Type B pancreatic cell (in vitro differentiated cells): Measurements from ENCODE around the gene CD300E. TPM values are rescaled to one million over a fixed set of nuclear protein-coding genes. Genes with fewer than 3 reads are reported as not detected.

Experiments used
- DNase-seq: peaks from one replicate; pipeline ENCODE4 v3.0.0; 2021; ENCODE audit warnings: mixed read lengths; ENCODE audit not compliant: unreplicated experiment; ENCODE audit errors: extremely low spot score
- H3K27ac Mint-ChIP-seq: 2 replicates; pipeline ENCODE4 v1.8.0; 2021; ENCODE audit warnings: mild to moderate bottlenecking, mixed read lengths
- H3K27me3 Mint-ChIP-seq: 2 replicates; pipeline ENCODE4 v1.8.0; 2021; ENCODE audit warnings: mixed read lengths
- H3K36me3 Mint-ChIP-seq: 2 replicates; pipeline ENCODE4 v1.8.0; 2021; ENCODE audit warnings: mixed read lengths
- H3K4me1 Mint-ChIP-seq: one replicate; pipeline ENCODE4 v1.8.0; 2021; ENCODE audit warnings: mixed read lengths; ENCODE audit not compliant: unreplicated experiment
- H3K4me3 Mint-ChIP-seq: 2 replicates; pipeline ENCODE4 v1.8.0; 2021; ENCODE audit warnings: mild to moderate bottlenecking, mixed read lengths
- H3K9me3 Mint-ChIP-seq: 2 replicates; pipeline ENCODE4 v1.8.0; 2021; ENCODE audit warnings: mixed read lengths
- CTCF ChIP-seq: fragments of 200-600 bp; sonication (generic); conservative IDR thresholded peaks from 2 replicates; pipeline ENCODE4 v1.5.0; 2021; ENCODE audit warnings: antibody characterized with exemption, mild to moderate bottlenecking
- total RNA-seq: library from RNA; stranded (reverse); gene quantifications from 2 replicates; pipeline ENCODE4 v1.2.1, GENCODE V29; 2021; ENCODE audit warnings: low replicate concordance

The CD300E gene
- total RNA-seq, 1 donor from 2014 or later = not detected

- no peaks in the 10 kb centered on the region for H3K9me3 Mint-ChIP-seq
- no peak overlapping the region for H3K4me3 Mint-ChIP-seq
- no peak for TF ChIP-seq CTCF
- H3K27me3 Mint-ChIP-seq = peaks cover 53% of the 10 kb centered on the region
- DNase-seq = no peak
- no peak overlapping the region for H3K27ac Mint-ChIP-seq
- no peaks in the 10 kb centered on the region for H3K4me1 Mint-ChIP-seq
- H3K36me3 Mint-ChIP-seq = no peaks in the 10 kb centered on the region
Measured at GRCh38 chr17:74561586-74561985, 62.0 kb downstream of the CD300E start.

Other genes starting within 250 kb of the CD300E start
- gene GPRC5C, start 191.7 kb downstream of the CD300E start, total RNA-seq = 52.0 and 64.3 TPM in 2 replicates
- 0.43 TPM in 1 of 2 replicates, not detected in the other for gene CD300A, start 157.1 kb downstream of the CD300E start, total RNA-seq
- not detected in 2 replicates for gene CD300LB, start 92.3 kb downstream of the CD300E start, total RNA-seq
- gene CD300C, start 77.6 kb downstream of the CD300E start, total RNA-seq = not detected in 2 replicates
- not detected in 2 replicates for gene CD300H, start 56.2 kb downstream of the CD300E start, total RNA-seq
- gene CD300LD, start 31.5 kb downstream of the CD300E start, total RNA-seq = not detected in 2 replicates
- gene CD300LF, start 89.2 kb upstream of the CD300E start, total RNA-seq = 0.19 TPM in 1 of 2 replicates, not detected in the other
- gene RAB37, start 113.5 kb upstream of the CD300E start, total RNA-seq = 3.4 and 4.2 TPM in 2 replicates
- 86.9 and 157 TPM in 2 replicates for gene NHERF1, start 124.9 kb upstream of the CD300E start, total RNA-seq
- gene NAT9, start 152.6 kb upstream of the CD300E start, total RNA-seq = 54.7 and 67.2 TPM in 2 replicates
- gene GRIN2C, start 236.1 kb upstream of the CD300E start, total RNA-seq = 0.36 and 0.72 TPM in 2 replicates
- 28.1 and 44.4 TPM in 2 replicates for gene FDXR, start 249.3 kb upstream of the CD300E start, total RNA-seq